Muscle layer of duodenum (tissue), 2 donors: ENCODE measurements around the gene KANTR.
"Not testable (repeated sequence)": the region's sequence is repeated elsewhere in the genome, so short reads cannot be mapped to it uniquely, and the experiment has no call there.

Experiments
- H3K27ac ChIP-seq: one replicate; pipeline ENCODE4 v1.7.0; 2013; ENCODE audit warnings: mild to moderate bottlenecking, low read length
- H3K27me3 ChIP-seq: one replicate; pipeline ENCODE4 v1.7.0; 2013; ENCODE audit warnings: low read depth, mild to moderate bottlenecking, control low read depth, low read length
- H3K36me3 ChIP-seq, 2 donors: one replicate each; pipeline ENCODE4 v1.7.0; 2013; ENCODE audit warnings: low read length in 2 of 2, control low read depth in 1 of 2, mild to moderate bottlenecking in 1 of 2; ENCODE audit not compliant: insufficient read depth in 2 of 2, control insufficient read depth in 1 of 2
- H3K4me1 ChIP-seq, 2 donors: one replicate each; pipeline ENCODE4 v1.7.0; 2013; ENCODE audit warnings: low read length in 2 of 2, mild to moderate bottlenecking in 2 of 2, control low read depth in 1 of 2, moderate library complexity in 1 of 2; ENCODE audit not compliant: insufficient read depth in 2 of 2, control insufficient read depth in 1 of 2
- H3K4me3 ChIP-seq, 2 donors: one replicate each; pipeline ENCODE4 v1.7.0; 2013; ENCODE audit warnings: low read length in 2 of 2, low read depth in 1 of 2, mild to moderate bottlenecking in 1 of 2
- H3K9me3 ChIP-seq, 2 donors: one replicate each; pipeline ENCODE4 v1.7.0; 2013; ENCODE audit warnings: low read length in 2 of 2, control low read depth in 1 of 2, mild to moderate bottlenecking in 1 of 2; ENCODE audit not compliant: control insufficient read depth in 1 of 2
- donor health status: healthy.

The KANTR gene

DNA sequence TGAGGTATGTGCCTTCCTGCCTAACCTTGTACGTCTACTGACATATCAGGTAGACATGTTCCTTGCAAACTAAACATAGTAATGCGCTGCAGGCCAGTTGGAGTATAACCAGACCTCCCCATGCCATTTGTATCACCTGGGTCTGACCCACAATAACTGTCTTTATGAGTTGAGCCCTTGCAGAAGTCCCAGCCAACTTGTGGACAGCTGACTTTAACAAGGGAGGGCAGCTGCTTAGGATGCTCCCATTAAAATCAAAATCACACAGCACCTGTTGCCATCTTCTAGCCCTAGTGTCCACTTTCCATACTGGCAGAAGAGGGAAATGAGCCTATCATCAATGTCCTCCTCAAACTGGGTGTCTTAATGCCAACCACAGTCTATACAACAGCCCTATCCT lies 41.6 kb downstream of the KANTR start:
- no peaks in the 10 kb centered on the region for H3K9me3 ChIP-seq
- H3K36me3 ChIP-seq: peaks cover 0 to 4% of the 10 kb centered on the region in 2 donors
- H3K4me1 ChIP-seq: no peaks in the 10 kb centered on the region
- no peaks in the 10 kb centered on the region for H3K27me3 ChIP-seq
- no peak overlapping the region for H3K4me3 ChIP-seq
- H3K27ac ChIP-seq: no peak overlapping the region

GRCh38 chrX:53153581-53153980 lies 59.6 kb downstream of the KANTR start:
- Histone ChIP-seq H3K9me3 (no peaks in the 10 kb centered on the region), H3K4me1 (no peaks in the 10 kb centered on the region), H3K27me3 (no peaks in the 10 kb centered on the region), H3K4me3 (no peak overlapping the region), H3K27ac (no peak overlapping the region), H3K36me3 (no peaks in the 10 kb centered on the region)

GRCh38 chrX:53155512-53156206 lies 61.7 kb downstream of the KANTR start:
- Histone ChIP-seq H3K27me3 (no peaks in the 10 kb centered on the region), H3K9me3 (no peaks in the 10 kb centered on the region), H3K36me3 (no peaks in the 10 kb centered on the region), H3K4me3 (no peak overlapping the region), H3K27ac (no peak overlapping the region), H3K4me1 (no peaks in the 10 kb centered on the region)

GRCh38 chrX:53156207-53156596 lies 62.3 kb downstream of the KANTR start:
- no peak overlapping the region for H3K27ac ChIP-seq
- no peaks in the 10 kb centered on the region for H3K9me3 ChIP-seq
- no peaks in the 10 kb centered on the region for H3K36me3 ChIP-seq
- H3K4me3 ChIP-seq: no peak overlapping the region
- H3K4me1 ChIP-seq: no peaks in the 10 kb centered on the region
- H3K27me3 ChIP-seq: no peaks in the 10 kb centered on the region

GRCh38 chrX:53159184-53159583 lies 65.2 kb downstream of the KANTR start:
- no peak overlapping the region for H3K4me3 ChIP-seq
- no peaks in the 10 kb centered on the region for H3K27me3 ChIP-seq
- no peaks in the 10 kb centered on the region for H3K36me3 ChIP-seq
- H3K4me1 ChIP-seq: no peaks in the 10 kb centered on the region
- H3K27ac ChIP-seq: no peak overlapping the region
- H3K9me3 ChIP-seq: no peaks in the 10 kb centered on the region

DNA sequence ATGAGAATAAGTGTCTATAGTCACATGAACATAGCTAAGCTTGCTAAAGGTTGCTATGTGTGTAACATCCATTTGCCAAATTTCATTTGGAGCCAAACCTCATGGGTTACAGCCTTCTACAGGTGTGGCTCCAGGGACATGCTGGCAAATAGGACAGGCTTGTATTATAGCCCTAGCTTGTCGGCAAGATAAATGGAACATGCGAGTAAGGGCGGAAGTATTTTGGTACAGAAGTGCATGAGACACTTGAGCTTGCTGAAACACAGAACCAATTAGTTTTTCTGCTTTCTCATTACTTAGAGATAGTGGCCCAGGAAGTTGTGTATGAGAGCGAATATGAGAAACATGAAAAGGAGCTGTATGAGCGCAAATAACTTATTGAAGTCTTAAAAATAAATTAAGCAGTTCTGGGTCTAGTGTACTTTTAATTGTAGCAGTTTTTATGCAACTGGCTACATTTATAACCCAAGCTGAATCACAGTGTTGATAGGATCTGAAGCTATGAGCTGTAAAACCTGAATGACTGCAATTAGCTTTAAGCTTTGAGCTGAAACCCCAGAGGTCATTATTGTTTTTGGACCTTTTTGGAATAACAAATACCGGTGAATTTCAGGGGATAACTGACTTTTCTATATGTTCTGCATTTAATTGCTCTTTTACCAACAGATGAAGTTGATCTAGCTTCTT lies 66.5 kb downstream of the KANTR start:
- Histone ChIP-seq H3K36me3 (no peaks in the 10 kb centered on the region), H3K4me3 (no peak overlapping the region), H3K27me3 (no peaks in the 10 kb centered on the region), H3K27ac (no peak overlapping the region), H3K9me3 (no peaks in the 10 kb centered on the region), H3K4me1 (no peaks in the 10 kb centered on the region)

DNA sequence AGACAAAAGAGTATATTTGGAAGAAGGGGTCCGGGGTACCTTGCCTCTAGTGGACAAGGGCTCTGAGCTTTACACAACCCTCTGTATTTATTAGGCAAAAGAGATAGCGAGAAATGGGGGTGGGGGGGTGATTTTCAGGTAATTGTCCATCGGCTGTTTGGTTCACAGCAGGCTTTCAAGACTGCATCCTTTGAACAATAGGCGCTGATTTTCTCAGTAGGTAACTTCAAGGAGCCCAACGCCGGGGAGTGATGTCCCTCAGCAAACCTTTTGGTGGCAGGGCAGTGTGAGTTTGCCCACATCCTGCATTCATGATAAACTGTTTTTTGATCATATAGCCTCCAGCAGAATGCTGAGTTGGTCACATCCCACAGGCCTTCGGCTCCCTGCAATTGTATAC lies 69.5 kb downstream of the KANTR start:
- no peaks in the 10 kb centered on the region for H3K4me1 ChIP-seq
- H3K9me3 ChIP-seq: no peaks in the 10 kb centered on the region
- no peaks in the 10 kb centered on the region for H3K36me3 ChIP-seq
- H3K4me3 ChIP-seq: no peak overlapping the region
- no peaks in the 10 kb centered on the region for H3K27me3 ChIP-seq
- H3K27ac ChIP-seq: no peak overlapping the region

DNA sequence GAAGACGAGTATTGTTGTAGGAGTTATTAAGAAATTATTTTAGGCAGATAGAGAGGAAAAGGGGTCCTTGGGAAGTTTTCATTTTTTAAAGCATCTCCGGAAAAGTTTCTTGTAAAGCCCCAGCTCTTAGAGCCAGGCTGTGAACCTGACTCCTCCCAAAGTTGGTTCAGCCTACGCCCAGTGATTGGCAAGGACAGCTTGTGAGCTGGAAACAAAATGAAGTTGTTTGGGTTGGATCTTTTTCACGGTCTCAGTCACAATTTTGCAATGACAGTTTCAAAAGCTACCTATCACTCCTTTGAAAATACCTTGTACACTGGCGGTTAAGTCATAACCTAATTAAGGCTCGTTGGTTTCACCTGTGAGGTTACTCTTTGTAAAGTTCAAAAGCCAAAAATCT lies 70.6 kb downstream of the KANTR start:
- H3K9me3 ChIP-seq, H3K4me3 ChIP-seq, H3K27ac ChIP-seq: not testable (repeated sequence)

DNA sequence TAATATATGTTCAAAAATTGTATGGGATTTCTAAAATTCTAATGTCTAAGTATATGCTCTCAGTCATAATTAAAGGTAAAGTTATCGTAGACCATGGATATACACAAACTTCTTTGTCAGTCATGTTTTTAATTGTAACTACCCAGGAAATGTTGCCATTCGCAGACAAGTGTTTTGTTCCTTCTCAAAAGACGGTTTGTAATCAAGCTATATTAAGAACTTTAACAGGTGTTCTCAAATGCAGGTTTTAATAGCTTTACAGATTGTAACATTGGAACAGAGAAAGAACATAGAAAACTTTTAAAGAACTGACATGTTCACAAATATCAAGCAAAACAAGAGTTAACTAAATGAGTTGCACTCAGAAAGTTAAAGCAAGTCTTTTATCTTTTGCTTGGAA lies 72.2 kb downstream of the KANTR start:
- Histone ChIP-seq H3K27ac (no peak overlapping the region), H3K9me3 (no peaks in the 10 kb centered on the region), H3K4me1 (no peaks in the 10 kb centered on the region), H3K4me3 (no peak overlapping the region), H3K27me3 (no peaks in the 10 kb centered on the region), H3K36me3 (no peaks in the 10 kb centered on the region)

More for the DNA sequence above, 70.6 kb downstream of the KANTR start:
- not testable (repeated sequence) for H3K4me1 ChIP-seq, H3K27me3 ChIP-seq, H3K36me3 ChIP-seq

- Histone ChIP-seq H3K27ac (no peak overlapping the region), H3K4me1 (no peaks in the 10 kb centered on the region), H3K9me3 (no peaks in the 10 kb centered on the region), H3K4me3 (no peak overlapping the region), H3K36me3 (no peaks in the 10 kb centered on the region), H3K27me3 (no peaks in the 10 kb centered on the region)
These were observed 77.4 kb downstream of the KANTR start for GRCh38 chrX:53171356-53171755.
